GM19240 (cell line): ENCODE data around the gene PAX5.

ENCODE experiments used
- DNase-seq: peaks from one replicate; pipeline ENCODE4 v3.0.0; 2011; ENCODE audit warnings: low spot score; ENCODE audit not compliant: insufficient read length

The PAX5 gene

DNA sequence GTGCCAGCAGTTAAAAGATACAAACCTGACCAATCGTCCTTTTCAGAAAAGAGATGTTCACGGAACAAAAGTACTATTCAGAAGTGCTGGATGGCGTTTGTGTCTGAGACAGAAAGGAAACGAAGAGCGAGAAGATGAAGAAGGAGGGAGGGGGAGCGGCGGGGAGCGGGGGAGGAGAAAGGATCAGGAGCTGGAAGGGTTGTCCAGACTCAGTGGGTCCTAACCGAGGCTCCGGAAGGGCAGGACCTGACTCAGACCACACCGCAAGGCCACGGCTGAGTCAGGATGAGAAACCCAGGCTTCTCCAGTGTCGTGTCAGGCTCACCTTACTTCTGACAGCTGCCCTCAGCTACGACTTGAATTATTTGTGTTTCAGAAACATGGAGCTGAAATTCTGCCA, 46.2 kb downstream of the PAX5 start:
- no peak for DNase-seq

DNA sequence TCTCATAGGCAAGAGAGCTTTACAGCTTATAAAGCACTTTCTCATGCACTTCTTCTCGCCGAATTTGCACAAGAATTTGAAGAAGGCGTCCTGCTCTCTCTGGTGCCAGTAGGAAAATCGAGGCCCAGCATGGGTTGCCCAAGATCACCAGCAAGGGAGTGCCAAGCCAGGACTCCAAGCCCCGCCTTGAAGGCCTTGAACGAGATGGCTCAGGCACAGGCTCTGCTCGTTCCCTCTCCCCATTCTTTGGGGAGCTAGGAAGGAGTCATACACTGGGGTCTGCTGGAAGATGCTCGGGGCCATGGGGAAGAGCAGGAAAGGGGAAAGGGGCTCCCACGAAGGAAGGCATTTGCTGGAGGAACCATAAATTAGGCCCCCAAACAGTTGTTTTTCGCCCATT, 46.7 kb downstream of the PAX5 start:
- no peak for DNase-seq

DNA sequence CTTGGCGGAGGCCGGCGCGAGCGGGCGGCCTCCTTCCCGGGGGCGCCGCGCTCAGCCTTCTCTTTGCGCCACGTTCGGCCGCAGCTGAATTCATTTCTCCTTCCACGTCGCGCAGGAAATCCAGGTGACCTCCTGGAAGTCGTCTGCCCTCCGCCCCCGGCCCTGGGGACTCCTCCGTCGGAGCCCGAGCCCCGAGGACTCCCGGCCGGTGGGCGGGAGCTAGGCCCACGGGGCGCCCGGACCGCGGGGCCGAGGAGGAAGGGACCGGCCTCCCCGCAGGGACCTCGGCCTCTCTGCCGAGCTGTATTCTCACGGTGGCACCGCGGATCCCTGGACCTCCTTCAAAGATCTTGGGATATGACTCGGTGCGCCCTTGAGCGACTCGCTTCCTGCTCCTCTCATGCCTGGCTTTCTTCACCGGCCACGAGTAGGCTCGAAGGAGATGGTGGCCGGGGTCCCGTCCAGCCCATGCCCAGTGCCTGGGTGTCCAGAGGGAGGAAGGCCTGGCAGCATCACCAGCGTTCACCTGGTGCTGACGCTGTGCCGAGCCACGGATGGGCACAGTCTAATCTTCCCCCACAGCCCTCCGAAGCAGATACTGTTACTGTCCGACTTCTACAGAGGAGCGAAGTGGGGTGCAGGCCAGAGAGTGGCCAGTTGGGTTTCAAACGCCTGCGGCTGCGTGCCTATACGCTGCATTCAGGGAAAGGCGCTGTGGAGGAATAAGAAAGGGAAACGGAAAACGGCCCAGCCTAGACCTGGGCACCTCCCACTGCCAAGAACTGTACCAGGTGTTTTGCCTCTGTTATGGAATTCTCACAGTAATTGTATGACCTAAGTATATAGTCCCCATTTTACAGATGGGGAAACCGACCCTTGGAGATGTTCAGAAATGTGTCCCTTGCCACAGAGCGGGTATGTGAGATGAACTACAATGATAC, 47.3 kb downstream of the PAX5 start:
- no peak for DNase-seq

- no peak for DNase-seq
These were observed 48.1 kb downstream of the PAX5 start for GRCh38 chr9:36985769-36986467.

GRCh38 chr9:36985061-36985768, 48.9 kb downstream of the PAX5 start:
- DNase-seq, result no peak

DNA sequence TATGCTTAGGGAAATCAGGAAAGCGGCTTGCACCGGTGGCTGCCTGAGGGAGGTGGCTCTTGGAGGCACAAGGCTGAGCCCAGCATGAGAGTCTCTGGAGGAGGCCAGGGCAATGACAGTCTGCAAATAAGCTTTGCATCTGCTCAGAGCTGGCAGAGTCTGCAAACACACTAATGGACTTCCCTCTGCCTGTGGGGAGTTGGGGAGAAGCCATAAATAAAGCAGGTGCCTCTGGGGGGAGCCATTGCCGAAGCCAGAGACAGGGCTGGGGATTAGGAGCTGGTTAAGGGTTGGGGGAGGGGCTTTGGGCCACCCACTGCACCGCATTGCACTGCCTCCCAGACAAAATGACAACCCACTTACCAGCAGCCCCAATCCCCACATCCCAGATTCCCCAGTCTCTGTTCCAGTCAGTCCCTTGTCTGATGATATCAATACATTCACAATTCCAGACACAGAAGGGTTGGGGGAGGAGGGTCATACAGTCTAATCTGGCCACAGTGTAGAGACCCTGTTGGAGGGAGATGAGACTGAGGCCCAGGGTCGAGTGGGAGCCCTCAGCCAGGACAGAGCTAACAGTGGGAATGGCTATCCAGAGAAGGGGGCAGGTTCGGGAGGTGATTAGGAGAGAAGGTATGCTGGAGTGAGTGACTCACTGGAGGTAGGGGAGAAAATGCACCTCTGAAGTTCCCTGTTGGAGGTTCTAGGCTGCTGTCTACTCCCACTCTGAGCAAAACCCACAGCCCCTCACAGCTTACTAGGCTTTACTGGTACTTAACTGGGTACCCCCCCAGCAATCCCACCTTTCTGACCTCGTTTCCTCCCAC, 53.7 kb downstream of the PAX5 start:
- no peak for DNase-seq

GRCh38 chr9:36976371-36977030, 57.6 kb downstream of the PAX5 start:
- no peak for DNase-seq

GRCh38 chr9:36974731-36975130, 59.3 kb downstream of the PAX5 start:
- no peak for DNase-seq

DNA sequence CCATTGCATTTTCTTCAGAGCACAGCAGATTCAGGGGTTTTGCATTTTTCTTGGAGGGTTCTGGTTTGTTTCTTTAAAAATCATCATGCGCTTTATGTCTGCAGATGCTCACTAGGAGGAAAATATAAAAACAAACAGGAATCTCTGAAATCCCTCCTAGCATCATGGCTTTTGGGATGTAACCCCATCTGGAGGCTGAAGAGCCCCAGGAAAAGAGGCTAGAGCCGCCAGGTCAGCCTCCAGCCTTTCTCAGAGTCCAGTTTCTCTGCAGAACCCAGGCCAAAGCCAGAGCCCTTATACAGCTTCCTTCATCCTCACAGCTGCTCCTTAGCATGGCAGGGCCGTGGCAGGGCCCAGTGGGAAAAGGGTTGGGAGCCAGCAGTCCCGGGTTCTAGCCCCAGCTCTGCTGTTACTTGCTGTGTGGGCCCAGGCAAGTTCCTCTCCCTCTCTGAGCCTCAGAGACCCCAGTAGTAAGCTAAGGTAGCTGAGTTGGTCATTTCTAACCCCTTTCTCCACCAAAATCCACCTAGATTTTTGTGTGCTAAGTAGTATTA, 62.1 kb downstream of the PAX5 start:
- DNase-seq, result no peak

GRCh38 chr9:36970007-36970888, 63.8 kb downstream of the PAX5 start:
- no peak for DNase-seq

- DNase-seq, result no peak
These were observed 64.8 kb downstream of the PAX5 start for GRCh38 chr9:36969216-36969771.

GRCh38 chr9:36968574-36969215, 65.4 kb downstream of the PAX5 start:
- DNase-seq, result no peak

DNA sequence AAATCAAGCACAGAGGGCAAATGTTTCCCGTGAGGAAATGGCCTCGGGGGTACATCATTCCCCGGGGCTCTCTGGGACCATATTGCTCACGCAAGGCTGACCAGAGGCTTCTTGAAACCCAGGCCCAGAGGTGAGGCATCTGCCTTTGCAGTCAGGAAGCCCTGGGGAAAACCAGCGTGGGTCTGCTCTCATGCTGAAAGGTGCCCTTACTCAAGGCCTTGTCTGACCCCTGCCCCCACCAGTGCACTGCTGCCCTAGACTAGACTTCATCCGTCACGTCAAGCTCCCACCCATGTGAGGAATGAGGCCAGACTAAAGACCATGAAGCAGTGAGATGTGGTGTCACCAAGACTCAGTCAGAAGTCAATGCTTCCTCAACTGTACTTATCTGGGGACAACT, 66.1 kb downstream of the PAX5 start:
- DNase-seq, result no peak

DNA sequence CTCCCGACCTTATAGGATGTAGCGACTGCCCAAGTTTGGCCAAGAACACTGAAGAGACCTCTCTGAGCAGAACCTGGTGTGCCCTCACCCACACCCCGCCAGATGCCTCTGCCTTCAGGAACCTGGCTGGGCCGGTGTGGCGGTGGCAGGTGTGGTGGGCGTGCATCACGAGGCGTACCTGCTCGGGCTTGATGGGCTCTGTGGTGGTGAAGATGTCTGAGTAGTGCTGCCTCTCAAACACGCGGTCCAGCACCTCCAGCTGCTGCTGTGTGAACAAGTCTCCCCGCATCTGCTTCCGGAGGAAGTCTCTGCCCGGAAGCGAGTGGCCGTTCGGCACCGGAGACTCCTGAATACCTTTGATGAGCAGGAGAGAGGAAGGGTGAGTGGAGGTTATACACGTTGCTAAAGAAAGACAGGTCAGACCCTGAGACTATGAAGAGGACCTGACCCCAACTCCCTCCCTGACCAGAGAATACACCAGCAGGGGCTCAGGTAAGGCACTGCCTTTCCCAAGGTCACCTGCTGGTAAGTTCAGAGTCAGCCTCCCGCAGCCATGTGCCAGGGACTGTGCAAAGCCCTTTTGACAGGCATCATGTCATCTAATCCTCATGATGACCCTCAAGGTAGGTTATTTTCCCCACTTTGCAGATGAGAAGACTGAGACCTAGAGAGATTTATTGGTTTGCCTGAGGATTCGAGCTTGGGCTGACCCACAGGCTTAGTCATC, 67.5 kb downstream of the PAX5 start:
- no peak for DNase-seq

GRCh38 chr9:36964791-36965190, 69.3 kb downstream of the PAX5 start:
- DNase-seq, result no peak

DNA sequence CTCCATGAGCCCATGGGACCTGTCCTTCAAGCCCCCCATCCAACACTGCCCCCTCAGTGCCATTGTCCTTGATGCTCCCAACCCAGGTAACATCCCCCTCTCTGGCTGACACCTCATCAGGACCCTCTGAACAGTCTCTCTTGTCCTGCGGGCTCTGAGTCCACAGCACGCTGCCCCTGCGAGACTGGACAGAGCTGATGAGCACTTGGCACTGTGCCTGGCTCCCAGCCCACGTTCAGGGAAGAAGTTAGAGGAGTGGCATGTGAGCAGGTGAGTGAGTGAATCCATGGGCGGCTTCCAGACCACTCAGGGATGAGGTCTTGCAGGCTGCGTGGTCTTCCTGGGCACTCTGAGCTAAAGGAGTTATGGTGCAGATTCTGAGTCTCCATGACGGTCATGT, 70.7 kb downstream of the PAX5 start:
- DNase-seq, result no peak

GRCh38 chr9:36962691-36963090, 71.4 kb downstream of the PAX5 start:
- DNase-seq, result no peak
